ENCODE measurements around the gene CUL1.
"Not testable (repeated sequence)": the region's sequence is repeated elsewhere in the genome, so short reads cannot be mapped to it uniquely, and the experiment has no call there.

Gene CUL1

DNA sequence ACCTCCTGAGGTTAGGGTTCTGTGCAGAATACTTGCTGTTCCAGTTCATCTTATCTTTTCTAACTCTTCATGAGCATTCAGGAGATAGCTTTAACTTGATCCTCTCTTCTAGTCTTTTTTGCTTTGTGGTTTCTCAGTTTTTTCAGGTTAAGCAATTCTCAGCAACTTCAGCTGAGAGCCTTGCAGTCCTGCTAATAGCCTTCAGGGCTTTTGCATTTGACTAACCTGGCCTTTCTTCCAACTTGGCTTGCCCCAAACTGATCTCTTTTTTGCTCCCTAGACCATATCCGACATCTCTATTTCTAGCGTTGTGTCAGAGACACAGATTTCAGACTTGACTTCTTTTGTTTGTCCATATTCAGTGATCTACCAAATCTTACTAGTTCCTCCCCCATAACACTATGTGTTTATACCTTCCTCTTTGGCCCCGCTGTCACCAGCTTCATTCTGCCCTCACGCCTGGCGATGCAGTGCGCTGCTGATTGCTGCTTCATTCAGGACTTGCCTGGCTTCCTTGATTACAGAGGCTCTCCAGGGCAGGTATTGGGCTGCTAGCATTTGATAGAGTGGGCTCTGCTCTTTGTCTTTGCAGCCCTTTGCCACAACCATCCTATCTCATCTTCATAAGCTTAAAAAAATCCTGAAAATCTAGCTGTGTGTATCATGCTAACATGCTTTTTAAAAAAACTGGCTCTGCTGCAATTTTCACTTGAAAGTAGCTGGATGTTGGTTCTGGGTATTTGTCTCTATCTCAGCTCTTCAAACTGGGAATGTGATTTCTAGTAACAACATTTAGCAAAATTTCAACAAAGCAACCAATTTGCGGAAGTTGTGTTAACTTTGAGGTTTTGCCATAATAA lies 9.6 kb downstream of the CUL1 start:
- DNase-seq (ENCODE audit: low read depth) = no peak
- TF ChIP-seq, protein P1, sequence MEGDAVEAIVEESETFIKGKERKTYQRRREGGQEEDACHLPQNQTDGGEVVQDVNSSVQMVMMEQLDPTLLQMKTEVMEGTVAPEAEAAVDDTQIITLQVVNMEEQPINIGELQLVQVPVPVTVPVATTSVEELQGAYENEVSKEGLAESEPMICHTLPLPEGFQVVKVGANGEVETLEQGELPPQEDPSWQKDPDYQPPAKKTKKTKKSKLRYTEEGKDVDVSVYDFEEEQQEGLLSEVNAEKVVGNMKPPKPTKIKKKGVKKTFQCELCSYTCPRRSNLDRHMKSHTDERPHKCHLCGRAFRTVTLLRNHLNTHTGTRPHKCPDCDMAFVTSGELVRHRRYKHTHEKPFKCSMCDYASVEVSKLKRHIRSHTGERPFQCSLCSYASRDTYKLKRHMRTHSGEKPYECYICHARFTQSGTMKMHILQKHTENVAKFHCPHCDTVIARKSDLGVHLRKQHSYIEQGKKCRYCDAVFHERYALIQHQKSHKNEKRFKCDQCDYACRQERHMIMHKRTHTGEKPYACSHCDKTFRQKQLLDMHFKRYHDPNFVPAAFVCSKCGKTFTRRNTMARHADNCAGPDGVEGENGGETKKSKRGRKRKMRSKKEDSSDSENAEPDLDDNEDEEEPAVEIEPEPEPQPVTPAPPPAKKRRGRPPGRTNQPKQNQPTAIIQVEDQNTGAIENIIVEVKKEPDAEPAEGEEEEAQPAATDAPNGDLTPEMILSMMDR (IDR thresholded peaks at IDR 0.05; ENCODE audit: low read length, missing control alignments) = no peak
- H3K4me3 ChIP-seq (replicated peaks; ENCODE audit: low read depth, low read length) = no peak overlapping the region

DNA sequence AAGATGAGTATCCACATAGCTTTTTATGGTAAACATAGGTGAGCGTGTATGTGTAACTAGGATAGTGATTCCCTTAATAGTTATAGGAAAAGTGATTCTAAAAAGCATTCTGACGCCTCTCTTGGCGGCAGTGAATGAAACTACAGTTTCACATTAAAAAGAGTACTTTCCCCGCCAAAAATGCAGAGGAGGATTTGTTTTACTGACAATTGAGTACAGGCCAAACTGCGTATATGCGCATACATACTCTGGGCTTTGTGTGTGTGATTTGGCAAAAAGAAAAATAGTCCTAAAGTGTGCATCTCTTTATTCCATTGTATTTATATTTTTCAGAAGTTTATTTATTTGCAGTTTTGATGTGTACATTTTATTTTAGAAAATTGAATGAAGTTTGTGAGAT lies 10.3 kb downstream of the CUL1 start:
- DNase-seq (ENCODE audit: low read depth) = no peak
- TF ChIP-seq, protein P1 (IDR thresholded peaks at IDR 0.05; ENCODE audit: low read length, missing control alignments) = no peak

DNA sequence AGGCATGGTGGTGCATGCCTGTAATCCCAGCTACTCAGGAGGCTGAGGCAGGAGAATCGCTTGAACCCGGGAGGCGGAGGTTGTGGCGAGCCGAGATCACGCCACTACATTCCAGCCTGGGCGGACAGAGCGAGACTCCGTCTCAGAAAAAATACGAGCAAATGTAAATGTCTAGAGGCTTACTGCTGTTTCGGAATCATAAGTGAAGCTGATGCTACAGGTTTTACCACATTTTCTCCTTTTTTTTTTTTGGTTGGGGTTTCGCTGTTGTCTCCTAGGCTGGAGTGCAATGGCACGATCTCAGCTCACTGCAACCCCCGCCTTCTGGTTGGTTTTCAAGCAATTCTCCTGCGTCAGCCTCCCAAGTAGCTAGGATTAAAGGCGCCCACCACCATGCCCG lies 11.7 kb downstream of the CUL1 start:
- not testable (repeated sequence) for H3K4me3 ChIP-seq (replicated peaks; ENCODE audit: low read depth, low read length); DNase-seq (ENCODE audit: low read depth)

More for the DNA sequence above, 10.3 kb downstream of the CUL1 start:
- no peak overlapping the region for H3K4me3 ChIP-seq (replicated peaks; ENCODE audit: low read depth, low read length)

DNA sequence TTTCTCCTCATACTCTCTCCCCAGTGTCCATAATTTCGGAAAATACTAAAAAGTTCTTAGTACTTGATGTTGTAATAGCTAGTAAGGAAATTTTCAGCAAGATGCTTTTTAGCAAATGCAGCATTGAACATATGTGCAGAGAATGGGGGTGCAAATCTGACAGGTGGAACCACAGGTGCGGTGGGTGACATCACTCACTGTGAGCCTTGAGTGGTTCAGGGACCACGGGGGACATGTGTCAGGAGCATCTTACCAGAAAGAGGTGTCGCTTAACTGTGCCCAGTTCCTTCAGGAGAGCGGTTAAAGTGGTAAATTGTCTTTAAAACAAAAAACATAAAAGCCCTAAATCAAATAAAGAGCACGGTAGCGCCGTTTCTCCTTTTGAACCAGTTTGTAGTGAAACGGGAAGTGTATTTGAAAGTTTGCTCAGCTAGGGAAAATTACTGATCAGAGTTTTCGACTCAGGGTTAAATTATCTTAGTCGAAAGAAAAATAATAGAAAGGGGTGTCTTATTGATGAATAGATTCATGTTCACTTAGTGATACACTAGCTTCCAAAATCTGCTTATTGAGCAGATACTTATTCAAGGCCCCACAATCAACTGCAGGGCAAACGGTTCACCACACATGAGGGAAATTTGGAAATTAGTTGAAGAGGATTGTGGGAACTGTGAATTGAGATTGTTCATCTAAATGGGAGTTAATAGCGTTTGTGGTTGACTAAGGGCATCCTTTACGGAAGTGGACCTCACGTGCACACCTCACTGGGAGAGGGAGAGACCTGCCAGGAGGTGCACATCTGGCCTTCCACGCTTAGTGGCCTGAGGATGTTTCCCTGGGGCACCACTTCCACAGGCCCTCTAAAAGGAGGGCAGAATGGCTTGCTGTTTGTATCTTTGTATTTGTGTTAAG lies 12.7 kb downstream of the CUL1 start:
- no peak for DNase-seq (ENCODE audit: low read depth)
- H3K4me3 ChIP-seq (replicated peaks; ENCODE audit: low read depth, low read length) = no peak overlapping the region
- TF ChIP-seq, protein P1 (IDR thresholded peaks at IDR 0.05; ENCODE audit: low read length, missing control alignments) = no peak

DNA sequence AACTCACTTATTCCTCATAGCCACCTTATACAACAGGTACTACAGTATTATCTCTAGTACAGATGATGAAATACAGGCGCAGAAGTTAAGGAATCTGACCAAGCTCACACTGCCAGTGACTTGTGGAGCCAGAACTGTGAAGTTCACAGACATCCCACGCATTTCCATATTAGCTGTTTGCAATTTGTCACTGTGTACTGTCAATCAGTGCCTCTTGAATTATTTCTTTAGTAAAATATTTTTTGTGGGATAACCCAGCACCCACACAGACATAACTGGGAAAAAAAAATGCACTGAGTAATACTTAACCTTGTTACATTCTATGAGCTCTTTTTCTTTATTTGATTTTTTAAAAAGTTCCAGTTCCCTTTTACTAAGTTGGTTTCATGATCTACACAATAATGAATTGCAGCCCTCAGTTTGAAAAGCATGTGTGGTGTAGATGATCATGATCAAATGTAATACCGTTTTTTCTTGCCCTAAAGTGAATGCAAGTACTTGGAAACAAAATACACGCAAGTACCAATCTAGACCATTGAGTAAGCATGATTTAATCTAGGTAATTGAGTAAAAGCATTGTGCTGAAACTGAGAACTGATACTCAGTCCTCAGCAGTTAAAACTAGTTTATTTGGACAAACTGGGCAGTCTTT lies 14.1 kb downstream of the CUL1 start:
- H3K4me3 ChIP-seq (replicated peaks; ENCODE audit: low read depth, low read length) = no peak overlapping the region
- DNase-seq (ENCODE audit: low read depth) = no peak
- TF ChIP-seq, protein P1 (IDR thresholded peaks at IDR 0.05; ENCODE audit: low read length, missing control alignments) = no peak

DNA sequence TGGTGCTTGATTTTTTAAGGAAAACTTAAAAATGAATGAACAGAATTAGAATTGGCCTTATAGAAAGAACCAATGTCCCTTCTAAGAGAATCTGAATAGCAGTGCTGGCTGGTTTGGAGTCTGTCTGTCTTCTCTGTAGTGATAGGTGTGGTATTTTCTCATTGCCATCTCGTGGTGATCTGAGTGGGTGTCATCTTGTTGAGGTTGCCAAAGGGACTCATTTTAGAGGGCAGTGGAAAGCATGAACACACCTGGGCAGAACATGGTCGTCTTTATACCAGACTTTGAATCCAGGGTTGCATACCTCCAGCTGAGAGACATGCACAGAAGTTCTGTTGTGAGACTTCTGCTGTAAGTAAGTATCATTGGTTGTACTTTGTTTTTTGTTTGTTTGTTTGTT lies 15.8 kb downstream of the CUL1 start:
- H3K4me3 ChIP-seq (replicated peaks; ENCODE audit: low read depth, low read length) = no peak overlapping the region
- DNase-seq (ENCODE audit: low read depth) = no peak
- TF ChIP-seq, protein P1 (IDR thresholded peaks at IDR 0.05; ENCODE audit: low read length, missing control alignments) = no peak

DNA sequence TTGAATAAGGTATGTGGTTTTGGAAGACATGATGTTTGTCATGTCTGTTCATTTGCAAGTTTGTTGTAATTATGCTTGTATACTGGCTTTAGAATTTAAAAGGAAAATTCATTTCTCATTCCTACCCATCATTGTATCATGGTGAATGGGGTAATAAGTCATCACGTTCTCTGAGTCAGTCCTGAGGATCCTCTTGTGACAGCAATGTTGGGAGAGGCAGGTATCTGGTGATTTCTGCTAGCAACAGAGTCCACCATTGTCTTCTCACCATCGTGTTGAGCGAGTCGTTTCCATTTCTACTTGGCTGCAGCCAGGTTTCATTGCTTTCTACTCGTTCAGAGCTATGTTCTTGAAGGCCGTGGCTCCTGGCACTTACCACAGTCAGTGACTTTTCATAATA lies 16.3 kb downstream of the CUL1 start:
- TF ChIP-seq, protein P1 (IDR thresholded peaks at IDR 0.05; ENCODE audit: low read length, missing control alignments) = no peak
- H3K4me3 ChIP-seq (replicated peaks; ENCODE audit: low read depth, low read length) = no peak overlapping the region
- no peak for DNase-seq (ENCODE audit: low read depth)
